Testis (tissue), 2 donors: ENCODE results near the gene RASA3.

ENCODE experiments used
- CTCF ChIP-seq, 3 experiments: fragments of 450-650 bp in 2 of 3; fragments of 200-600 bp in 1 of 3; sonication (generic) in 1 of 3; IDR thresholded peaks; one replicate each; pipeline ENCODE4 v1.5.1; 2016 to 2019; ENCODE audit warnings: antibody characterized with exemption in 3 of 3, mild to moderate bottlenecking in 2 of 3, moderate library complexity in 1 of 3
- POLR2A ChIP-seq: fragments of 450-650 bp; IDR thresholded peaks from one replicate; pipeline ENCODE4 v1.6.1; 2017; ENCODE audit warnings: antibody characterized with exemption, mild to moderate bottlenecking, moderate library complexity

GRCh38 chr13:113972451-113973217, 159.8 kb downstream of the RASA3 start:
- TF ChIP-seq CTCF (IDR thresholded peaks at IDR 0.05) (no peak), POLR2A (no peak)
